HepG2 (cell line): ENCODE measurements around the gene ZNF793. TPM values are rescaled to one million over a fixed set of nuclear protein-coding genes. Genes with fewer than 3 reads are reported as not detected.

Experiments
- BCL6 ChIP-seq: IDR thresholded peaks from 2 replicates; pipeline ENCODE4 v1.6.1; 2016; ENCODE audit warnings: missing genetic modification reagents, missing compliant biosample characterization
- BORCS8-MEF2B ChIP-seq: sonication (generic); formaldehyde crosslinking; IDR thresholded peaks from 2 replicates; pipeline ENCODE4 v1.8.0; 2022; ENCODE audit warnings: mild to moderate bottlenecking, missing genetic modification reagents
- GATAD1 ChIP-seq: IDR thresholded peaks from 2 replicates; pipeline ENCODE4 v1.6.1; 2016; ENCODE audit warnings: missing genetic modification reagents, missing compliant biosample characterization
- HMG20B ChIP-seq: conservative IDR thresholded peaks from 2 replicates; pipeline ENCODE4 v1.6.1; 2016; ENCODE audit warnings: missing genetic modification reagents, missing compliant biosample characterization
- HOXA9 ChIP-seq: sonication (generic); formaldehyde crosslinking; IDR thresholded peaks from 2 replicates; pipeline ENCODE4 v1.8.1; 2022; ENCODE audit warnings: missing genetic modification reagents, mild to moderate bottlenecking, moderate library complexity, borderline replicate concordance
- REL ChIP-seq: sonication (generic); formaldehyde crosslinking; conservative IDR thresholded peaks from 2 replicates; pipeline ENCODE4 v1.8.0; 2022; ENCODE audit warnings: mild to moderate bottlenecking, missing genetic modification reagents, moderate library complexity
- RNF2 ChIP-seq: fragments of 450-650 bp; conservative IDR thresholded peaks from 2 replicates; pipeline ENCODE4 v1.6.1; 2016; ENCODE audit warnings: low read depth
- TARDBP ChIP-seq: sonication (generic); formaldehyde crosslinking; IDR thresholded peaks from 2 replicates; pipeline ENCODE4 v1.8.0; 2022; ENCODE audit warnings: mild to moderate bottlenecking, missing genetic modification reagents
- ZNF121 ChIP-seq: sonication (generic); formaldehyde crosslinking; IDR thresholded peaks from 2 replicates; pipeline ENCODE4 v1.5.0; 2020; ENCODE audit warnings: mild to moderate bottlenecking, missing genetic modification reagents
- ZNF264 ChIP-seq: sonication (generic); formaldehyde crosslinking; IDR thresholded peaks from 2 replicates; pipeline ENCODE4 v1.4.0; 2020; ENCODE audit warnings: missing genetic modification reagents
- ZNF547 ChIP-seq: sonication (generic); formaldehyde crosslinking; IDR thresholded peaks from 2 replicates; pipeline ENCODE4 v1.5.1; 2020; ENCODE audit warnings: mild to moderate bottlenecking, missing genetic modification reagents
- ZNF674 ChIP-seq: sonication (generic); formaldehyde crosslinking; IDR thresholded peaks from 2 replicates; pipeline ENCODE4 v1.5.0; 2020; ENCODE audit warnings: low read depth, mild to moderate bottlenecking, missing genetic modification reagents
- ZSCAN21 ChIP-seq: sonication (generic); formaldehyde crosslinking; IDR thresholded peaks from 2 replicates; pipeline ENCODE4 v1.8.0; 2022; ENCODE audit warnings: mild to moderate bottlenecking, missing genetic modification reagents, moderate library complexity, borderline replicate concordance
- polyA plus RNA-seq, 8 experiments: library from polyadenylated mRNA; depleted of rRNA in 3 of 8; stranded (reverse) in 7 of 8; unstranded in 1 of 8; fragments of >200 nt; fragmentation: Illumina TruSeq in 4 of 8; extraction: Trizol in 4 of 8; gene quantifications; 2 replicates each; pipeline versions ENCODE4 v1.2.1 to v1.2.3, GENCODE V29; 2011 to 2016; ENCODE audit warnings: low read depth in 4 of 8, missing spikeins in 1 of 8, mixed read lengths in 1 of 8; ENCODE audit not compliant: insufficient read depth in 1 of 8
- total RNA-seq, 5 experiments: library from RNA; depleted of rRNA; stranded (reverse); fragments of >200 nt; fragmentation: Illumina TruSeq; extraction: Trizol; gene quantifications; 2 replicates each; pipeline ENCODE4 v1.2.3, GENCODE V29; 2016; ENCODE audit warnings: low read depth in 1 of 5
- TF ChIP-seq, protein P1 (sequence below): sonication (generic); formaldehyde crosslinking; IDR thresholded peaks from 2 replicates; pipeline ENCODE4; 2020; ENCODE audit warnings: missing genetic modification reagents, mild to moderate bottlenecking, borderline replicate concordance
- TF ChIP-seq, protein P2 (sequence below): fragments of 450-650 bp; IDR thresholded peaks from 2 replicates; pipeline ENCODE4 v1.6.1; 2017; ENCODE audit warnings: mild to moderate bottlenecking
- TF ChIP-seq, protein P3 (sequence below): sonication (generic); formaldehyde crosslinking; IDR thresholded peaks from 2 replicates; pipeline ENCODE4 v1.4.0; 2020; ENCODE audit warnings: missing genetic modification reagents
- TF ChIP-seq, protein P4 (sequence below): sonication (generic); formaldehyde crosslinking; IDR thresholded peaks from 2 replicates; pipeline ENCODE4 v1.5.0; 2020; ENCODE audit warnings: mild to moderate bottlenecking, missing genetic modification reagents
- TF ChIP-seq, protein P5 (sequence below): IDR thresholded peaks from 2 replicates; pipeline ENCODE4 v1.6.1; 2016; ENCODE audit warnings: control low read depth

The ZNF793 gene
- total and polyA plus RNA-seq, 2 of the 13 experiments (the other 11 are each of a cell fraction or from before 2014, with no cell fraction given), result 0.13 to 0.35 TPM

DNA sequence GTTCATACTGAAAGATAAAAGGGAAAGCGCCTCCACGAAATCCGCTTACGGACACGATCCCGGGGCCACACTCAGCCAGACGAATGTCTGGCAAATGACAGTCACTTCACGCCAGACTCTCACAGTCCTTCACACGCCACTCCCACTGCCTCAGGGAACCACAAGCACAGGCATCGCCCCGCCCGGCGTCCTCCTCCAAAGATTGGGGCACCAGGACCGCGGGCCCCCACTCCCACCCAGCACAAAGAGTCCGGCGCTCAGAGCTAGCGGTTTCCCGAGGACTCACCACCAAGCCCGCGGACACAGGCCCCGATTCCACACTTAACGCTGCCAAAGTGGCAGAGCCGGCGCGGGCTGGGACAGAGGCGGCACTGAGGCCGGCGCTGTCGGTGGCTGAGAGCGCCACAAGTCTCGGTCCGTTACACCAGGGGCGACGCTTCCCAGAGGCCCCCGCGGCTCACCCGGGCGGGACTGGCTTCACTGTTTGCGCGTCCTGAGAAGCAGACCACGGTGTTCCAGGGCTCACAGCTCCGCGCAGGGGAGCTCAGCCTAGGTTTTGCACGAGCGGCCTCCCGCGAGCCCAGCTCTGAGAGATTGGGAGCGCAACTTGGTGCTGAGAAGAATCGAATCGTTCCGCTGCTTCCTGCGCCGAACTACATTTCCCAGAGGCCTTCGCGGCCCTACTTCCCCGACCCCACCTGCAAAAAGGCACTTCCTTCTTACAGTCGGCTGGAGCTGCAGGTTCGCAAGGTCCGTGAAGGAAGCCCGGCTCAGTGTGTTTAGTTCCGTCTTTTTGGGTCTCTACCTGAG lies 39.7 kb upstream of the ZNF793 start, which contains the start of gene ZNF569 (continued):
- TF ChIP-seq ZNF674 (CRISPR knock-in tag) (no peak), ZNF121 (CRISPR knock-in tag) (0 out of 2 replicates have a peak, but pooled peaks have one; percentile 26), BCL6 (no peak; the same call in 1 of the 2 replicates), REL (CRISPR knock-in tag) (0 out of 2 replicates have a peak, but pooled peaks have one; percentile 59), HOXA9 (no peak), HMG20B (CRISPR knock-in tag) (0 out of 2 replicates have a peak, but pooled peaks have one; percentile 34), TARDBP (CRISPR knock-in tag) (peak; percentile 91), ZSCAN21 (peak; percentile 79; the same call in 1 of the 2 replicates), RNF2 (no peak), ZNF547 (CRISPR knock-in tag) (peak; percentile 70), ZNF264 (CRISPR knock-in tag) (0 out of 2 replicates have a peak, but pooled peaks have one; percentile 5), GATAD1 (CRISPR knock-in tag) (peak; percentile 95), BORCS8-MEF2B (CRISPR knock-in tag) (peak; percentile 31; the same call in 1 of the 2 replicates)
- TF ChIP-seq, protein P1, sequence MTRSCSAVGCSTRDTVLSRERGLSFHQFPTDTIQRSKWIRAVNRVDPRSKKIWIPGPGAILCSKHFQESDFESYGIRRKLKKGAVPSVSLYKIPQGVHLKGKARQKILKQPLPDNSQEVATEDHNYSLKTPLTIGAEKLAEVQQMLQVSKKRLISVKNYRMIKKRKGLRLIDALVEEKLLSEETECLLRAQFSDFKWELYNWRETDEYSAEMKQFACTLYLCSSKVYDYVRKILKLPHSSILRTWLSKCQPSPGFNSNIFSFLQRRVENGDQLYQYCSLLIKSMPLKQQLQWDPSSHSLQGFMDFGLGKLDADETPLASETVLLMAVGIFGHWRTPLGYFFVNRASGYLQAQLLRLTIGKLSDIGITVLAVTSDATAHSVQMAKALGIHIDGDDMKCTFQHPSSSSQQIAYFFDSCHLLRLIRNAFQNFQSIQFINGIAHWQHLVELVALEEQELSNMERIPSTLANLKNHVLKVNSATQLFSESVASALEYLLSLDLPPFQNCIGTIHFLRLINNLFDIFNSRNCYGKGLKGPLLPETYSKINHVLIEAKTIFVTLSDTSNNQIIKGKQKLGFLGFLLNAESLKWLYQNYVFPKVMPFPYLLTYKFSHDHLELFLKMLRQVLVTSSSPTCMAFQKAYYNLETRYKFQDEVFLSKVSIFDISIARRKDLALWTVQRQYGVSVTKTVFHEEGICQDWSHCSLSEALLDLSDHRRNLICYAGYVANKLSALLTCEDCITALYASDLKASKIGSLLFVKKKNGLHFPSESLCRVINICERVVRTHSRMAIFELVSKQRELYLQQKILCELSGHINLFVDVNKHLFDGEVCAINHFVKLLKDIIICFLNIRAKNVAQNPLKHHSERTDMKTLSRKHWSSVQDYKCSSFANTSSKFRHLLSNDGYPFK, result peak; percentile 59; the same call in 1 of the 2 replicates
- TF ChIP-seq, protein P2, sequence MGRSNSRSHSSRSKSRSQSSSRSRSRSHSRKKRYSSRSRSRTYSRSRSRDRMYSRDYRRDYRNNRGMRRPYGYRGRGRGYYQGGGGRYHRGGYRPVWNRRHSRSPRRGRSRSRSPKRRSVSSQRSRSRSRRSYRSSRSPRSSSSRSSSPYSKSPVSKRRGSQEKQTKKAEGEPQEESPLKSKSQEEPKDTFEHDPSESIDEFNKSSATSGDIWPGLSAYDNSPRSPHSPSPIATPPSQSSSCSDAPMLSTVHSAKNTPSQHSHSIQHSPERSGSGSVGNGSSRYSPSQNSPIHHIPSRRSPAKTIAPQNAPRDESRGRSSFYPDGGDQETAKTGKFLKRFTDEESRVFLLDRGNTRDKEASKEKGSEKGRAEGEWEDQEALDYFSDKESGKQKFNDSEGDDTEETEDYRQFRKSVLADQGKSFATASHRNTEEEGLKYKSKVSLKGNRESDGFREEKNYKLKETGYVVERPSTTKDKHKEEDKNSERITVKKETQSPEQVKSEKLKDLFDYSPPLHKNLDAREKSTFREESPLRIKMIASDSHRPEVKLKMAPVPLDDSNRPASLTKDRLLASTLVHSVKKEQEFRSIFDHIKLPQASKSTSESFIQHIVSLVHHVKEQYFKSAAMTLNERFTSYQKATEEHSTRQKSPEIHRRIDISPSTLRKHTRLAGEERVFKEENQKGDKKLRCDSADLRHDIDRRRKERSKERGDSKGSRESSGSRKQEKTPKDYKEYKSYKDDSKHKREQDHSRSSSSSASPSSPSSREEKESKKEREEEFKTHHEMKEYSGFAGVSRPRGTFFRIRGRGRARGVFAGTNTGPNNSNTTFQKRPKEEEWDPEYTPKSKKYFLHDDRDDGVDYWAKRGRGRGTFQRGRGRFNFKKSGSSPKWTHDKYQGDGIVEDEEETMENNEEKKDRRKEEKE, result no peak
- TF ChIP-seq, protein P3, sequence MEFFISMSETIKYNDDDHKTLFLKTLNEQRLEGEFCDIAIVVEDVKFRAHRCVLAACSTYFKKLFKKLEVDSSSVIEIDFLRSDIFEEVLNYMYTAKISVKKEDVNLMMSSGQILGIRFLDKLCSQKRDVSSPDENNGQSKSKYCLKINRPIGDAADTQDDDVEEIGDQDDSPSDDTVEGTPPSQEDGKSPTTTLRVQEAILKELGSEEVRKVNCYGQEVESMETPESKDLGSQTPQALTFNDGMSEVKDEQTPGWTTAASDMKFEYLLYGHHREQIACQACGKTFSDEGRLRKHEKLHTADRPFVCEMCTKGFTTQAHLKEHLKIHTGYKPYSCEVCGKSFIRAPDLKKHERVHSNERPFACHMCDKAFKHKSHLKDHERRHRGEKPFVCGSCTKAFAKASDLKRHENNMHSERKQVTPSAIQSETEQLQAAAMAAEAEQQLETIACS (CRISPR knock-in tag), result no peak
- TF ChIP-seq, protein P4, sequence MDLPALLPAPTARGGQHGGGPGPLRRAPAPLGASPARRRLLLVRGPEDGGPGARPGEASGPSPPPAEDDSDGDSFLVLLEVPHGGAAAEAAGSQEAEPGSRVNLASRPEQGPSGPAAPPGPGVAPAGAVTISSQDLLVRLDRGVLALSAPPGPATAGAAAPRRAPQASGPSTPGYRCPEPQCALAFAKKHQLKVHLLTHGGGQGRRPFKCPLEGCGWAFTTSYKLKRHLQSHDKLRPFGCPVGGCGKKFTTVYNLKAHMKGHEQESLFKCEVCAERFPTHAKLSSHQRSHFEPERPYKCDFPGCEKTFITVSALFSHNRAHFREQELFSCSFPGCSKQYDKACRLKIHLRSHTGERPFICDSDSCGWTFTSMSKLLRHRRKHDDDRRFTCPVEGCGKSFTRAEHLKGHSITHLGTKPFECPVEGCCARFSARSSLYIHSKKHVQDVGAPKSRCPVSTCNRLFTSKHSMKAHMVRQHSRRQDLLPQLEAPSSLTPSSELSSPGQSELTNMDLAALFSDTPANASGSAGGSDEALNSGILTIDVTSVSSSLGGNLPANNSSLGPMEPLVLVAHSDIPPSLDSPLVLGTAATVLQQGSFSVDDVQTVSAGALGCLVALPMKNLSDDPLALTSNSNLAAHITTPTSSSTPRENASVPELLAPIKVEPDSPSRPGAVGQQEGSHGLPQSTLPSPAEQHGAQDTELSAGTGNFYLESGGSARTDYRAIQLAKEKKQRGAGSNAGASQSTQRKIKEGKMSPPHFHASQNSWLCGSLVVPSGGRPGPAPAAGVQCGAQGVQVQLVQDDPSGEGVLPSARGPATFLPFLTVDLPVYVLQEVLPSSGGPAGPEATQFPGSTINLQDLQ (CRISPR knock-in tag), result peak; percentile 90; the same call in 1 of the 2 replicates
- TF ChIP-seq, protein P5, sequence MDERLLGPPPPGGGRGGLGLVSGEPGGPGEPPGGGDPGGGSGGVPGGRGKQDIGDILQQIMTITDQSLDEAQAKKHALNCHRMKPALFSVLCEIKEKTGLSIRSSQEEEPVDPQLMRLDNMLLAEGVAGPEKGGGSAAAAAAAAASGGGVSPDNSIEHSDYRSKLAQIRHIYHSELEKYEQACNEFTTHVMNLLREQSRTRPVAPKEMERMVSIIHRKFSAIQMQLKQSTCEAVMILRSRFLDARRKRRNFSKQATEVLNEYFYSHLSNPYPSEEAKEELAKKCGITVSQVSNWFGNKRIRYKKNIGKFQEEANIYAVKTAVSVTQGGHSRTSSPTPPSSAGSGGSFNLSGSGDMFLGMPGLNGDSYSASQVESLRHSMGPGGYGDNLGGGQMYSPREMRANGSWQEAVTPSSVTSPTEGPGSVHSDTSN (CRISPR knock-in tag), result no peak
